ELF-1 (cell line): Measurements from ENCODE around the gene EIF1AD.
"Not testable (repeated sequence)": the region's sequence is repeated elsewhere in the genome, so short reads cannot be mapped to it uniquely, and the experiment has no call there.

Experiments
- DNase-seq: peaks from one replicate; pipeline ENCODE4 v3.0.0-alpha.2; 2016; ENCODE audit warnings: low read depth, low spot score

The EIF1AD gene

GRCh38 chr11:66022401-66023185, 20.6 kb upstream of the EIF1AD start:
- DNase-seq, result peak; percentile 91

DNA sequence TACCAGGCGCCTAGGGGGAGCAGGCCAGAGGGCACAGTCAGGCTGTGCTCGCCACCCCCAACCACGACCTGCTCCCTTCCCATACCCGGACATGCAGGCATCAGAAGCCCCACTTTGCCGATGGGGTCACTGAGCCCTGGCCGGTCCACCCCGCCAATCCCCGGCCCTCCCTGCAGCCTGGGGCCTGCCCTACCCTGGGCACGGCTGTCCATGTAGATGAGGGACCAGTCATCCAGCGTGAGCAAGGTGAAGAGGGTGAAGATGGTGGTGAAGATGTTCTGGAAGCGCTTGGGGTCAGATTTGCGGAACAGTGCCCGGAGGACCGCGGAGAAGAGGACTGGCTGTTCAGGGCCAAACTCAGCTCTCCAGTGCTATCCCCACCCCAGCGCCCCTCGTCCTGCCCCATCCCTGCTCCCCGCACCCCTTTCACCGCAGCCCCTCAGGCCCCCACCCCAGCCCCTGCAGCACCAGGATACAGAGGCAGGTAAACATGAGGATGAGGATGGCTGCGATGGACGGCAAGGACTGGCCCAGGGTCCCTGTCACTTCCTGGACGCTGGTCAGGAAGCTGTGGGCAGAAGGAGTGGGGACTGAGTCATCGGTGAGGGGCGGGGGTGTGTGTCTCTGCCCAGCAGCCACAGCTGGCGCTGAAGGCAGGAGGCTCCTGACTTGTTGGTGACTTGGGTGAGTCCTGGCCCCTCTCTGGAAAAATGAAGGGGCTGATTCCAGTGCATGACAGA, 18.8 kb upstream of the EIF1AD start:
- DNase-seq, result no peak

- DNase-seq, result no peak
Measured at GRCh38 chr11:66020212-66020611, 18.3 kb upstream of the EIF1AD start.

DNA sequence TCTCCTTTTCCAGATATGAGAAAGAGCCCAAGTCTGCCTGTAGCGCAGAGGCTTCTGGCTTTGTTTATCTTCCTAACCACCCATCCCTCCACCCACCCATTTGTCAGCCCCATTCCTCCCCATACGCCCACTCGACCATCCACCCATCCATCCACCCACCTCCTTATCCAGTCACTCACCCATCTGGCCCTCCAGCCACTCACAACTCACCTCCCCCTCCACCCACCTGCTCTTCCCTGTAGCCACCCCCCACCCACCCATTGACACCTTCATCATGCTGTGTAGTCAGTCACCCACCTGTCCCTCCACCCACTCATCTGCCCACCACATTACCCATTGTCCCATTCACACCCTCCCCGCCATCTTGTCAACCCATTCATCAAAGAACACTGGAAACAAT, 15.4 kb upstream of the EIF1AD start:
- DNase-seq, result no peak

DNA sequence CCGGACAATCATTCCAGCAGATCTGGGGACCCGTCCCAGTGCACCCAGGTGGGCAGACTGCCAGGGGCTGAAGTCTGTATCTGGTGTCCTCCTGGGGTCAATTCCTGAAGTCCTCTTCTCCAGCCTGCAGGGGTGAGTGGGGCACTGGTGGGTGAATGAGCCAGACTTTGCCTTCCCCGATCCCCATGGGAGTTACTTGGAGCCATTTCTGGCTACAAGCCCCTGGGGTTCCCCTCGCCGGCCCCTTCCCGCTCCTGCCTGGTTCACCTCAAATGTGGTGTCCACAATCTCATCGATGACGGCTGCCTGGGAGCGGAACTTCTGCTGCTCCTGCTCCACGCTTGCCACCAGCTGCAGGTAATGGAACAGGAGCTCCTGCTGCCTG, 14.8 kb upstream of the EIF1AD start:
- DNase-seq, result no peak

GRCh38 chr11:66015936-66016792, 14.2 kb upstream of the EIF1AD start:
- DNase-seq, result no peak

GRCh38 chr11:66015454-66015881, 13.5 kb upstream of the EIF1AD start:
- DNase-seq, result no peak

DNA sequence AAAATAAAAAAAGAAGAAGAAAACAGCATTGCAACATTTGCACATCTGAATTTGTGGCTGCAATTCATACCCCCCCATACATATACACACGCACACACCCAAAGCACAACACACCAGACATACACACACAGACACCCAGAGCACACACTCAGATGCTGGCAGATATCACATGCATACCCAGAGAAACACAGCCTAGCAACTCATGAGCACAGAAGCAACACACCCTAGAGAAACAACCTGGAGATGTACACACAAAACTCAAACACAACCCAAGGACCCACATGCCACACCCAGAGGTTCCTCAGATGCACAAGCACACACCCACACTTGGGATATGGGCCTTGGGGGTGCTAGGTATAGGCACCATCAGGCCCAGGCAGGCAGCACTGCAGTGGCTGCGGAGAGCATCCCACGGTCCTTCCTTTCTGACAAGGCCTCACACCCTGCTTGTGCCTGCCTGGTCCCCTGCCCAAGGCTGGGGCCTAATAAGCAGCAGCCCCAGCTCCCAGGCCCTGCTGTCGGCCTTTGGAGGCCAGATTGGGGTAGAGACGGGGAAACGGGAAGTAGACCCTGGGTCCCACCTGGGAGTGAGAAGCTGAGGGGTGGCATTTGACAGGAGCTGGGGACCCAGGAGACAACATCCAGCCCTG, 13.0 kb upstream of the EIF1AD start:
- no peak for DNase-seq

DNA sequence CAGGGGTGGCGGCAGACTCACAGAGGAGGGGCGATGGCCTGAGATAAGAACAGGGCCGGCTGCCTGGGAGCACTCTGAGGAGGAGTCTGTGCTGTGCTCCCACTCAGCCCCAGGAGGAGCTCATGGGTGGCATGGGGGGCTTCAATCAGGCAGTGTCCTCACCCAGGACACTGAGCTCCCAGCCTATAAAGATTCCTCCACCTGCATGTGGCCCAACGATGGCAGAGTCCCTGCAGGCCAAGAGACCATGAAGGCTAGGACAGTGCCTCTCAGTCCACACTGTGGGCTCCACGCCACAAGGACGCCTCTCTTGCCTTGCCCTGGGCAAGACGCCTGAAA, 11.8 kb upstream of the EIF1AD start:
- no peak for DNase-seq

DNA sequence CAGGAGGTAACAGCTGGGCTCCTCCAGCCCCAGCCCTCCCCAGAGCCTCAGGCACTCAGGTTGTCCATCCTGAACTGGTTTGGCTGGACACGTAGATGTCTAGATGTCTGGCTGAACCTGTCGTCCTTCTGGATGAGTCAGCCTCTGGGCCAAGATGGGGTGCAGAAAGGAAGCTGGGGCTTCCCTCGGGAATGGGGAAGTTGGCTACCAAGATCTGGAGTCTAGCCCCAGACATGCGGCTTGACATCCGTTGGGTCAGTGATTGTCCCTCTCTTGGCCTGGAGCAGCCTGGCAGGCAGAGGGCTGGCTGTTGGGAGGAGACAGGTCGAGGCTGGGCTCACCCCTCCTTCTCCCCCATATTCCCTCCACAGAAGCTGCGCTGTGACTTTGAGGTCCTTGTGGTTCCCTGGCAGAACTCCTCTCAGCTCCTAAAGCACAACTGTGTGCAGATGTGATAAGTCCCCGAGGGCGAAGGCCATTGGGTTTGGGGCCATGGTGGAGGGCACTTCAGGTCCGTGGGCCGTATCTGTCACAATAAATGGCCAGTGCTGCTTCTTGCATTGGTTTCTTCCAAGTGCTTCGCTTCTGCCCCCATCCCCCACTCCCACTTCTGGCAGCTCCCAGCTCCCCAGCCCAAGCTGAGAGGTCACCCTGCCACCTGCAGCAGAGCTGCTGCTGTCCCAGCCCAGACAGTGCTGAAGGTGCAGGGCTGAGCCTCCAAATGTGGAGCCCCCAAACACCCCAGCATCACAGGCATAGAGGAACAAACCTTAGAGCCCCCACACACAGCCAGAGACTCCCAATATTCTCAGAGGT, 11.2 kb upstream of the EIF1AD start:
- DNase-seq, result peak; percentile 67

GRCh38 chr11:66012371-66012945, 10.5 kb upstream of the EIF1AD start:
- DNase-seq, result no peak

DNA sequence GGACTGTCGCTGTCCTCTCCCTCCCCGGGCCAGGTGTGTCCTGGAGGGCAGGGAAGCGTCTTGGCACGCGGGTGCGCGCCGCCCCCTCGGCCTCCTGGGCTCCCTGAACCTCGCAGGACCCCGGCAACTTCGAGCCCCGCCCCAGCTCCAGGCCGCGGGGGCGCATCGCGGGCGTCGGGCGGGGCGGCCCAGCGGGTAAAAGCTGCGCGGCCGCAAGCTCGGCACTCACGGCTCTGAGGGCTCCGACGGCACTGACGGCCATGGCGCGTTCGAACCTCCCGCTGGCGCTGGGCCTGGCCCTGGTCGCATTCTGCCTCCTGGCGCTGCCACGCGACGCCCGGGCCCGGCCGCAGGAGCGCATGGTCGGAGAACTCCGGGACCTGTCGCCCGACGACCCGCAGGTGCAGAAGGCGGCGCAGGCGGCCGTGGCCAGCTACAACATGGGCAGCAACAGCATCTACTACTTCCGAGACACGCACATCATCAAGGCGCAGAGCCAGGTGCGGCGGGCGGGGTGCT, 9.9 kb upstream of the EIF1AD start, which contains the start of gene CST6:
CST6 (plus strand) TSS at position 224 of the 519 bp plus-strand sequence; CDS start at position 261, 37 bp downstream.
- peak; percentile 45 for DNase-seq

DNA sequence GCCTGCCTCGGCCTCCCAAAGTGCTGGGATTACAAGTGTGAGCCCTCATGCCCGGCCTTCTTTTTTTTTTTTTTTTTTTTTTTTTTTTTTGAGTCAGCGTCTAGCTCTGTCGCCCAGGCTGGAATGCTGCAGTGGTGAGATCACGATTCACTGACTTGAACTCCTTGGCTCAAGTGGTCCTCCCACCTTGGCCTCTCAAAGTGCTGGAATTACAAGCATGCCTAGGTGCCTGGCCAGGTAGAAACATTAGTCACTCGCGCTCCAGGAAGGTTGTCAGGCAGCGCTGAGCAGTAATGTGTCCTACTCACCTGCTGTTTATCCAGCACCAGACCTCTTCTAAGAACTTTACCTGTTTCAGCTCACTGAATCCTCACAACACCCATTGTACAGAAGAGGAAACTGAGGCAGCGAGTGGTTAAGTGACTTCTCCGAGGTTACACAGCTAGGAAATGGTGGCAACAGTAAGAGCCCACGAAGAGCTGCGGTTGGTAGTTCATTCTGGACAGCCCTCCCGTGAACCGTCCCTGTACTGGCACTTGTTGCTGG, 9.4 kb upstream of the EIF1AD start:
- DNase-seq, result peak; percentile 91

DNA sequence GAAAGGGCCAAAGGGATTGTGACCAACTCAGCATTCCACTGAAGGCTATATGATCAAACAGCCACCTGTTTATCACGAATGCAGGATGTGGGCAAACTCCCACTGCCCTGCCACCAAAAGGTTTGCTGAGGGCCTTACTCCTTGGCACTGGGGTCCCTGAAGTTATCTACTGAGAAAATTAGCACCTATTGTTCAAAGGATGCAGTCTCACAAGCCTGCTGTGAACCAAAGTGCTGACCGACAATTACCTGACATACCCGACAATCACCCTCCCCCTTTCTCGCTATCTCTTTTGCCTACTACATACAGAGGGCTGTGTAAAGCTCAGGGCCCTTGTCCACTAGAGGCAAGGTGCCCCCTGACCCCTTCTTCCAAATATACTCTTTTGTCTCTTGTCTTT, 8.1 kb upstream of the EIF1AD start:
- not testable (repeated sequence) for DNase-seq

DNA sequence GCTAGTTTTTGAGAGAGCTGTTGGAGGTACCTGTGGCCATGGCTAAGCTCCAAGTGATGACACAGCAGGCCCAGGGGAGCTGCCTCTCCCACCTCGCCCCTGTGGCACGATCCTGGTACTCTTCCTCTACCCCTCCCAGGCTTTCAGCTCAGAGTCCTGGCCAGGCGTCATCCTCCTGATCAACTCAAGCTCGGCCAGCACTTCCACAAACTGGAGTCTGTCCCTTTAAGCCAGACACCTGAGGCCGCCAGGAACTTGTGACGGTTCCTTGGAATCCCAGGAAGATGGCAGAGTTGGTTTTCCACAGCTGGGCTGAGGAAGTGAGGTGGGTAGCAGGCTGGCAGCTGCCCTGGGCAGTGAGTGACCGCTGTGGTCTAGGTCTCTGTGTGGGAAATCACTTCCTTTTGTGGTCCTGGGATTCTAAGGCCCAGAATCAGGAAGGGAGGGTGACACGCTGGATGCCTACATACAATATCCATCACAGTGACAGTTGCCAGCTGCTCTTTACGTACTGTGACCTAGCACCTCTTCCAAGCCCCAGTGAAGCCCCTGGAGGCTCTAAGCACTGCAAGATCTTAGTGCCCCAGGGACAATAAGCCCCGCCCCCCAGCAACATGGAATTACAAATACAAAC, 6.6 kb upstream of the EIF1AD start:
- DNase-seq, result peak; percentile 47

DNA sequence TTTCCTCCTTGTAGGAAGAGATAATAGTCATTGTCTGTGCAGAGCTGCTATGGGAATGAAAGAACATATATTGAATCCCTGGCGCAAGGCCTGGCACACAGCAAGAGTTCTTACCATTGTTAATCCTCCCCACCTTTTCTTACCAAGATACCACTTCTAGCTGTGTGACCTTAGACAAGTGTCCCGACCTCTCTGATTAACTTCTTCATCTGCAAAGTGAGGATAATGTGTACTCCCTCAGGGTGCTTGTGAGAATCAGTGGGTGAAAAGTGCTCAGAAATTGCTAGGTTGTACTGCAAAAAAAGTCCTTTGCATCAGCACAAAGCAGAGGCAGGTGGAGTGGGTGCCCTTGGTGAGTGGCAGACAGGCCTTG, 6.1 kb upstream of the EIF1AD start:
- no peak for DNase-seq

DNA sequence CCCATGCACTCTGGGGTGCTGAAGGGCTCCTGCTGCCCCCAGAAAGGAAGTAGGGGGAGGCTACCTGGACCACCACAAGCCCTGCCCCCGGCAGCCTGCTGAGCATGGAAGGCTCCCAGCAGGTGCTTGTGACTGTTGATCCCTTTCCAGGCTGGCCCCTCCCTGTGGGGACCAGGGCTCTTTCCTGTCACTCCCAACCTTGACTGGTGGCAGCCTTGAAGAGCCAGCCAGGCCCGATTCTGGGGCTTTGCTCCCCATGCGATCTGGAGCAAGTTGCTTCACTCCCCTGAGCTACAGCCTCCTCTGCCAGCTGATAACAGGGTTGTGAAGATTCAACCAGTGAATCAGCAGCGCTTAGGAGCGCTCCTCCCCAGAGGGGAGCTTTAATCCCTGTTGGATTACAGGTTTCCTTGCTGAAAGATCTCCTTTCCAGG, 5.3 kb upstream of the EIF1AD start:
- DNase-seq, result peak; percentile 40

DNA sequence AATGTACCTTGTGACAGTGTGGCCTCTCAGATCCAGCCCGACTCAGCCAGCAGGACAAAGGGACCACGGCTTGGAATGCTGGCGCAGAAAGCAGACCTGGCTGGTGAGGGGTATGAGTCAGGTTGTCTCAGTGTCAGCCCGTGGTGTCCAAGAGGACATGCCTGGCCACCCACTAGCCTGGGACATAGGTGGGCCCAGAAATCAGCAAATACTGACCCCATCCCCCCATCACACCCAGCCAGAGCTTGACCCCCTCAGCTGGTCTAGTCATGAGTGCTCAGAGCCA, 4.9 kb upstream of the EIF1AD start:
- peak; percentile 28 for DNase-seq

DNA sequence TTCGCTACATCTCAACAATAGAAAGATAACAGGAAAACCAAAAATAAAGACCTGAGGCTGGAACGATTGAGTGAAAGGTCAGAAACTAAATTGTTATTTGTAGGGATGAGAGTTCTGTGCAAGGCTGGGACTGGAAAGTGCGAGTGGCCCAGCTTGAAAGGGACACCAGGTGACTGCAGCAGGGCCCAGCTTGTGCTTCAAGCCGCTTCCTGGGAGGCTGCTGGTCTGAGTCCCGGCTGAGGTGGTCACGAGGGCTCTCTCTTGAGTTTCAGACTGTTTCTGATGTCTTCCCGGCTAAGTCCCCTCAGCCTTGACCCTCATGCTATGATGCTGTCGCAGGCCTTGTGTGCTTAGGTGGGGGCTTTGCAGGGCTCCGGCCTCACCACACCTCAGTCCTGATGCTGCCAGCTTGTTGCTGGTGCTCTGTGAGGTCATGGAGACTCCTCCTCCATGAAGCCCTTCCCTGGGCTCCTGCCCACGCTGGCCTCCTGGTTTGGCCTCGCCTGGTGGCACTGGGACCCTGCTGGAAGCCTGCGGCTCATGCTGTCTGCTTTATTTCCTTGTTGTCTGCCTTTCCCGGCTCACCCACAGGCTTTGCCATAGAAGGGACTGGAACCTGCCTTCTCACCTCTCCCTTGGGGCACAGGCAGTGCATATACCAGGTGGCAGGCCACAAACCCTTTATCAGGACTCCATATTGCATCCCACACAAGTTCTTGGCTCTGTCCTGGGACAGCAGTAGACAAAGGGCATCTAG, 4.4 kb upstream of the EIF1AD start:
- no peak for DNase-seq
